HEK293 (cell line): Measurements from ENCODE around the gene TRMT44.

Experiments used
- CTCF ChIA-PET: fragments of 350-600 bp; formaldehyde crosslinking; extraction: SDS; loops from one replicate; lab custom pipeline; 2021; ENCODE audit warnings: antibody characterized with exemption; lab: Yijun Ruan, JAX
- POLR2A ChIA-PET: fragments of 300-600 bp; formaldehyde crosslinking; extraction: SDS; loops from one replicate; lab custom pipeline; 2020; ENCODE audit warnings: antibody characterized with exemption, inconsistent platforms; lab: Yijun Ruan, JAX
- H3K27ac ChIP-seq: fragments of 200-500 bp; sonication (Bioruptor generic); 2 replicates; pipeline ENCODE4 v1.5.1; 2014; ENCODE audit warnings: low read depth, low read length, control low read depth, inconsistent platforms; ENCODE audit errors: extremely low read depth
- H3K36me3 ChIP-seq, 2 experiments: fragments of 200-500 bp in 1 of 2; sonication (Bioruptor generic) in 1 of 2; 1 replicate in 1 of 2; 2 replicates in 1 of 2; pipeline ENCODE4 v1.5.1; 2014 to 2017; ENCODE audit warnings: inconsistent platforms in 2 of 2, low read length in 2 of 2; ENCODE audit not compliant: control insufficient read depth in 2 of 2, insufficient read depth in 1 of 2
- H3K4me1 ChIP-seq: fragments of 200-500 bp; sonication (Bioruptor generic); 2 replicates; pipeline ENCODE4 v1.5.1; 2014; ENCODE audit warnings: mild to moderate bottlenecking, low read length, inconsistent platforms; ENCODE audit not compliant: control insufficient read depth, insufficient read depth
- H3K4me3 ChIP-seq: 2 replicates; pipeline ENCODE4 v1.5.1; 2011; ENCODE audit warnings: low read depth, mild to moderate bottlenecking, control low read depth, low read length, moderate library complexity
- H3K9me3 ChIP-seq: fragments of 200-500 bp; sonication (Bioruptor generic); 2 replicates; pipeline ENCODE4 v1.5.1; 2014; ENCODE audit warnings: low read depth, low read length, inconsistent platforms; ENCODE audit not compliant: control insufficient read depth, insufficient read depth
- RBAK ChIP-seq: fragments of 450-650 bp; formaldehyde crosslinking; IDR thresholded peaks from 2 replicates; pipeline ENCODE4 v1.5.1; 2016; ENCODE audit warnings: missing biosample characterization, missing genetic modification characterization
- WT1 ChIP-seq: fragments of 450-650 bp; formaldehyde crosslinking; IDR thresholded peaks from 2 replicates; pipeline ENCODE4 v1.5.1; 2016; ENCODE audit warnings: missing biosample characterization, missing genetic modification characterization
- ZBTB20 ChIP-seq: fragments of 450-650 bp; formaldehyde crosslinking; IDR thresholded peaks from 2 replicates; pipeline ENCODE4 v1.5.1; 2016; ENCODE audit warnings: missing biosample characterization, missing genetic modification characterization
- ZBTB49 ChIP-seq: fragments of 450-650 bp; formaldehyde crosslinking; IDR thresholded peaks from 2 replicates; pipeline ENCODE4 v1.5.1; 2016; ENCODE audit warnings: missing biosample characterization, missing genetic modification characterization, low read depth
- ZFP37 ChIP-seq: fragments of 450-650 bp; formaldehyde crosslinking; IDR thresholded peaks from 2 replicates; pipeline ENCODE4 v1.5.1; 2016; ENCODE audit warnings: missing biosample characterization, missing genetic modification characterization
- ZNF132 ChIP-seq: fragments of 450-650 bp; formaldehyde crosslinking; IDR thresholded peaks from 2 replicates; pipeline ENCODE4 v1.5.1; 2017; ENCODE audit warnings: missing biosample characterization, missing genetic modification characterization, borderline replicate concordance
- ZNF146 ChIP-seq: fragments of 450-650 bp; formaldehyde crosslinking; IDR thresholded peaks from 2 replicates; pipeline ENCODE4 v1.5.1; 2016; ENCODE audit warnings: missing biosample characterization, missing genetic modification characterization
- ZNF23 ChIP-seq: fragments of 450-650 bp; formaldehyde crosslinking; IDR thresholded peaks from 2 replicates; pipeline ENCODE4 v1.5.1; 2016; ENCODE audit warnings: missing biosample characterization, missing genetic modification characterization, borderline replicate concordance
- ZNF335 ChIP-seq: fragments of 450-650 bp; formaldehyde crosslinking; conservative IDR thresholded peaks from 2 replicates; pipeline ENCODE4 v1.5.1; 2016; ENCODE audit warnings: missing biosample characterization, missing genetic modification characterization
- ZNF404 ChIP-seq: fragments of 450-650 bp; formaldehyde crosslinking; IDR thresholded peaks from 2 replicates; pipeline ENCODE4 v1.5.1; 2017; ENCODE audit warnings: missing biosample characterization, missing genetic modification characterization
- ZNF416 ChIP-seq: fragments of 450-650 bp; formaldehyde crosslinking; IDR thresholded peaks from 2 replicates; pipeline ENCODE4 v1.5.1; 2016; ENCODE audit warnings: missing biosample characterization, missing genetic modification characterization
- ZNF558 ChIP-seq: fragments of 450-650 bp; formaldehyde crosslinking; IDR thresholded peaks from 2 replicates; pipeline ENCODE4 v1.5.1; 2016; ENCODE audit warnings: missing biosample characterization, missing genetic modification characterization
- ZNF596 ChIP-seq: fragments of 450-650 bp; IDR thresholded peaks from 2 replicates; pipeline ENCODE4 v1.5.0; 2018; ENCODE audit warnings: missing biosample characterization, mild to moderate bottlenecking, missing genetic modification characterization, moderate library complexity
- ZNF610 ChIP-seq: fragments of 450-650 bp; formaldehyde crosslinking; IDR thresholded peaks from 2 replicates; pipeline ENCODE4 v1.5.1; 2016; ENCODE audit warnings: missing biosample characterization, missing genetic modification characterization, borderline replicate concordance
- ZNF707 ChIP-seq: fragments of 450-650 bp; formaldehyde crosslinking; IDR thresholded peaks from 2 replicates; pipeline ENCODE4 v1.5.1; 2016; ENCODE audit warnings: missing biosample characterization, missing genetic modification characterization
- ZSCAN4 ChIP-seq: fragments of 450-650 bp; formaldehyde crosslinking; IDR thresholded peaks from 2 replicates; pipeline ENCODE4 v1.5.1; 2017; ENCODE audit warnings: missing biosample characterization, missing genetic modification characterization
- ZXDB ChIP-seq: fragments of 450-650 bp; formaldehyde crosslinking; IDR thresholded peaks from 2 replicates; pipeline ENCODE4 v1.5.1; 2016; ENCODE audit warnings: missing biosample characterization, missing genetic modification characterization
- TF ChIP-seq, protein P1 (sequence below): fragments of 450-650 bp; formaldehyde crosslinking; IDR thresholded peaks from 2 replicates; pipeline ENCODE4 v1.5.1; 2017; ENCODE audit warnings: missing biosample characterization, missing genetic modification characterization
- TF ChIP-seq, protein P2 (sequence below): fragments of 450-650 bp; formaldehyde crosslinking; IDR thresholded peaks from 2 replicates; pipeline ENCODE4 v1.5.1; 2016; ENCODE audit warnings: missing biosample characterization, missing genetic modification characterization
- TF ChIP-seq, protein P3 (sequence below): fragments of 450-650 bp; formaldehyde crosslinking; IDR thresholded peaks from 2 replicates; pipeline ENCODE4 v1.5.1; 2016; ENCODE audit warnings: missing biosample characterization, missing genetic modification characterization

Gene TRMT44

GRCh38 chr4:8393593-8394038 lies 47.0 kb upstream of the TRMT44 start:
- CTCF ChIA-PET, result no interaction called here

DNA sequence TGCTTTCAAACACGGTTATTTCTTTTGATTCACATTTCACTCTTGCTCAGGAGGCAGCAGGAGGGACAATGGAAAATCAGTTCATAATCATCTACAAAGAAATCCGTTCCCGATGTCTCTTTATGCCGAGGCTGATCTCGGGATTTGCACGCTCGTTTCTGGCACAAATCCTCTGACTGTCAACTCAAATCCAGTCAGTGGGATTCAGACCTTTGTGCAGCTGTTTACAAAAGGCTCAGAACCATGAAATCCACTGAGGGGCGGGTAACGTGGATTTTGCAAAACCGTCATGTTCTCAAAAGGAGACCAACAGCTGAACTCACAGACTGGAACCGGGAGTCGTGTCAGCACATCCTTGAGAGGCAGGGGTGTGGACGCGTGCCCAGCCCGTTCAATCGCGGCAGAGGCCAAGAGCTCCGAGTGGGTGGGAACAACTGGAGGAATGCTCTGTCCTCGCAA lies 46.5 kb upstream of the TRMT44 start:
- CTCF ChIA-PET, result interaction anchor here (0.5 kb wide), 1 partner anchor 144 kb away, joined by 3 read pairs; no protein-coding TSS in a partner anchor

More at GRCh38 chr4:8393593-8394038, 47.0 kb upstream of the TRMT44 start:
- TF ChIP-seq ZNF707 (tag by site-specific recombination) (no peak), ZSCAN4 (tag by site-specific recombination) (peak; percentile 50; the same call in 1 of the 2 replicates)
- no peaks in the 10 kb centered on the region for H3K9me3 ChIP-seq
- H3K36me3 ChIP-seq, result peaks cover 0 to 45% of the 10 kb centered on the region in 2 experiments; a peak in 1 of 3 replicates
- no peaks in the 10 kb centered on the region for H3K4me1 ChIP-seq
- H3K27ac ChIP-seq, result no peak overlapping the region
- H3K4me3 ChIP-seq, result no peak overlapping the region
- POLR2A ChIA-PET, result no interaction called here

More for the DNA sequence above, 46.5 kb upstream of the TRMT44 start:
- Histone ChIP-seq H3K4me3 (no peak overlapping the region), H3K27ac (no peak overlapping the region), H3K4me1 (no peaks in the 10 kb centered on the region)
- POLR2A ChIA-PET, result no interaction called here
- TF ChIP-seq ZNF132 (tag by site-specific recombination) (no peak), ZNF335 (tag by site-specific recombination) (no peak), ZNF416 (tag by site-specific recombination) (no peak), ZNF404 (tag by site-specific recombination) (no peak), ZNF610 (tag by site-specific recombination) (no peak), ZNF23 (tag by site-specific recombination) (no peak), ZFP37 (tag by site-specific recombination) (no peak), RBAK (tag by site-specific recombination) (no peak), ZNF146 (tag by site-specific recombination) (no peak), ZBTB49 (tag by site-specific recombination) (no peak), ZXDB (tag by site-specific recombination) (no peak), ZNF558 (tag by site-specific recombination) (no peak), ZNF596 (no peak), WT1 (tag by site-specific recombination) (no peak), ZBTB20 (tag by site-specific recombination) (no peak)
- TF ChIP-seq, protein P1, sequence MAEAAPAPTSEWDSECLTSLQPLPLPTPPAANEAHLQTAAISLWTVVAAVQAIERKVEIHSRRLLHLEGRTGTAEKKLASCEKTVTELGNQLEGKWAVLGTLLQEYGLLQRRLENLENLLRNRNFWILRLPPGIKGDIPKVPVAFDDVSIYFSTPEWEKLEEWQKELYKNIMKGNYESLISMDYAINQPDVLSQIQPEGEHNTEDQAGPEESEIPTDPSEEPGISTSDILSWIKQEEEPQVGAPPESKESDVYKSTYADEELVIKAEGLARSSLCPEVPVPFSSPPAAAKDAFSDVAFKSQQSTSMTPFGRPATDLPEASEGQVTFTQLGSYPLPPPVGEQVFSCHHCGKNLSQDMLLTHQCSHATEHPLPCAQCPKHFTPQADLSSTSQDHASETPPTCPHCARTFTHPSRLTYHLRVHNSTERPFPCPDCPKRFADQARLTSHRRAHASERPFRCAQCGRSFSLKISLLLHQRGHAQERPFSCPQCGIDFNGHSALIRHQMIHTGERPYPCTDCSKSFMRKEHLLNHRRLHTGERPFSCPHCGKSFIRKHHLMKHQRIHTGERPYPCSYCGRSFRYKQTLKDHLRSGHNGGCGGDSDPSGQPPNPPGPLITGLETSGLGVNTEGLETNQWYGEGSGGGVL, result no peak
- TF ChIP-seq, protein P2, sequence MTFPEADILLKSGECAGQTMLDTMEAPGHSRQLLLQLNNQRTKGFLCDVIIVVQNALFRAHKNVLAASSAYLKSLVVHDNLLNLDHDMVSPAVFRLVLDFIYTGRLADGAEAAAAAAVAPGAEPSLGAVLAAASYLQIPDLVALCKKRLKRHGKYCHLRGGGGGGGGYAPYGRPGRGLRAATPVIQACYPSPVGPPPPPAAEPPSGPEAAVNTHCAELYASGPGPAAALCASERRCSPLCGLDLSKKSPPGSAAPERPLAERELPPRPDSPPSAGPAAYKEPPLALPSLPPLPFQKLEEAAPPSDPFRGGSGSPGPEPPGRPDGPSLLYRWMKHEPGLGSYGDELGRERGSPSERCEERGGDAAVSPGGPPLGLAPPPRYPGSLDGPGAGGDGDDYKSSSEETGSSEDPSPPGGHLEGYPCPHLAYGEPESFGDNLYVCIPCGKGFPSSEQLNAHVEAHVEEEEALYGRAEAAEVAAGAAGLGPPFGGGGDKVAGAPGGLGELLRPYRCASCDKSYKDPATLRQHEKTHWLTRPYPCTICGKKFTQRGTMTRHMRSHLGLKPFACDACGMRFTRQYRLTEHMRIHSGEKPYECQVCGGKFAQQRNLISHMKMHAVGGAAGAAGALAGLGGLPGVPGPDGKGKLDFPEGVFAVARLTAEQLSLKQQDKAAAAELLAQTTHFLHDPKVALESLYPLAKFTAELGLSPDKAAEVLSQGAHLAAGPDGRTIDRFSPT (tag by site-specific recombination), result no peak
- TF ChIP-seq, protein P3, sequence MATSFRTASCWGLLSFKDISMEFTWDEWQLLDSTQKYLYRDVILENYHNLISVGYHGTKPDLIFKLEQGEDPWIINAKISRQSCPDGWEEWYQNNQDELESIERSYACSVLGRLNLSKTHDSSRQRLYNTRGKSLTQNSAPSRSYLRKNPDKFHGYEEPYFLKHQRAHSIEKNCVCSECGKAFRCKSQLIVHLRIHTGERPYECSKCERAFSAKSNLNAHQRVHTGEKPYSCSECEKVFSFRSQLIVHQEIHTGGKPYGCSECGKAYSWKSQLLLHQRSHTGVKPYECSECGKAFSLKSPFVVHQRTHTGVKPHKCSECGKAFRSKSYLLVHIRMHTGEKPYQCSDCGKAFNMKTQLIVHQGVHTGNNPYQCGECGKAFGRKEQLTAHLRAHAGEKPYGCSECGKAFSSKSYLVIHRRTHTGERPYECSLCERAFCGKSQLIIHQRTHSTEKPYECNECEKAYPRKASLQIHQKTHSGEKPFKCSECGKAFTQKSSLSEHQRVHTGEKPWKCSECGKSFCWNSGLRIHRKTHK (tag by site-specific recombination), result no peak
- TF ChIP-seq, all 188 proteins: peak for 0
- no peaks in the 10 kb centered on the region for H3K9me3 ChIP-seq
- peaks cover 0 to 46% of the 10 kb centered on the region in 2 experiments; a peak in 1 of 3 replicates for H3K36me3 ChIP-seq
